Panc1 (cell line): ENCODE data around the gene CCN2. TPM values are rescaled to one million over a fixed set of nuclear protein-coding genes. Genes with fewer than 3 reads are reported as not detected.
"Not testable (repeated sequence)": the region's sequence is repeated elsewhere in the genome, so short reads cannot be mapped to it uniquely, and the experiment has no call there.

Source experiments
- ATAC-seq: fragments of 200-7000 bp; cut with Tn5 transposase; 2 replicates; pipeline ENCODE4 v1.9.1; 2020; ENCODE audit warnings: mild to moderate bottlenecking, moderate library complexity
- BruUV-seq: library from RNA; stranded (reverse); fragments of 400-500 nt; replicated peaks from 2 replicates; lab custom pipeline; 2021; lab: Mats Ljungman, UMichigan
- CTCF ChIA-PET: fragments of 300-600 bp; sonication (Branson Sonifier 250); formaldehyde crosslinking; loops from one replicate; lab custom pipeline; 2022; ENCODE audit warnings: antibody characterized with exemption; lab: Charles Lee
- POLR2A ChIA-PET: fragments of 300-600 bp; sonication (Branson Sonifier 250); formaldehyde crosslinking; loops from one replicate; lab custom pipeline; 2022; ENCODE audit warnings: antibody characterized with exemption; lab: Charles Lee
- DNase-seq: peaks from one replicate; pipeline ENCODE4 v3.0.0-alpha.2; 2010; ENCODE audit warnings: low read depth, low spot score
- H3K27ac ChIP-seq: 2 replicates; pipeline ENCODE4 v1.5.1; 2011; ENCODE audit warnings: mild to moderate bottlenecking, low read length, inconsistent platforms
- H3K27me3 ChIP-seq: fragments of 200-500 bp; sonication (Bioruptor generic); 2 replicates; pipeline ENCODE4 v1.6.0; 2014; ENCODE audit warnings: low read length, inconsistent platforms; ENCODE audit not compliant: control insufficient read depth, insufficient read depth
- H3K36me3 ChIP-seq: fragments of 200-500 bp; sonication (Bioruptor generic); 2 replicates; pipeline ENCODE4 v1.5.1; 2014; ENCODE audit warnings: inconsistent platforms, mild to moderate bottlenecking, low read length, moderate library complexity; ENCODE audit not compliant: control insufficient read depth, insufficient read depth
- H3K4me1 ChIP-seq: 2 replicates; pipeline ENCODE4 v1.5.1; 2011; ENCODE audit warnings: inconsistent platforms, mild to moderate bottlenecking, low read length, moderate library complexity; ENCODE audit not compliant: control insufficient read depth, insufficient read depth
- H3K4me3 ChIP-seq, 2 experiments: 2 replicates each; pipeline ENCODE4 v1.5.1; 2011 to 2012; ENCODE audit warnings: low read depth in 2 of 2, low read length in 2 of 2, mild to moderate bottlenecking in 2 of 2, inconsistent platforms in 1 of 2, moderate library complexity in 1 of 2
- H3K9me3 ChIP-seq: fragments of 200-500 bp; sonication (Bioruptor generic); 2 replicates; pipeline ENCODE4 v1.5.1; 2014; ENCODE audit warnings: low read depth, mild to moderate bottlenecking, inconsistent platforms, low read length, moderate library complexity; ENCODE audit not compliant: control insufficient read depth, insufficient read depth
- POLR2AphosphoS5 ChIP-seq: IDR thresholded peaks from 2 replicates; pipeline ENCODE4 v1.6.1; 2012; ENCODE audit warnings: mild to moderate bottlenecking, low read depth, low read length, moderate library complexity
- SIN3A ChIP-seq: IDR thresholded peaks from 2 replicates; pipeline ENCODE4 v1.6.1; 2012; ENCODE audit warnings: low read depth, mild to moderate bottlenecking, low read length, moderate library complexity, borderline replicate concordance; ENCODE audit not compliant: insufficient read depth
- TCF7L2 ChIP-seq: IDR thresholded peaks from 2 replicates; pipeline ENCODE4 v1.6.1; 2011; ENCODE audit warnings: mild to moderate bottlenecking, low read depth, low read length, inconsistent platforms
- in situ Hi-C: cut with HindIII; loops from 2 replicates; pipeline ENCODE4 v1.10.0; 2016; ENCODE audit warnings: low sequenced_read_pairs, low pct_unique_long_range_greater_than_20kb
- intact Hi-C: fragments of 100-400 bp; cut with micrococcal nuclease; formaldehyde crosslinking; loops from one replicate; pipeline ENCODE4 v1.10.0; 2022; ENCODE audit not compliant: unreplicated experiment
- total RNA-seq: library from RNA; stranded (reverse); gene quantifications from one replicate; pipeline ENCODE4 v1.2.1, GENCODE V29; 2021; ENCODE audit not compliant: unreplicated experiment
- TF ChIP-seq, protein P1 (sequence below): fragments of 450-650 bp; IDR thresholded peaks from 2 replicates; pipeline ENCODE4 v1.5.1; 2017; ENCODE audit warnings: mild to moderate bottlenecking

The CCN2 gene
- total RNA-seq, 1 experiment from 2014 or later = 155 TPM

DNA sequence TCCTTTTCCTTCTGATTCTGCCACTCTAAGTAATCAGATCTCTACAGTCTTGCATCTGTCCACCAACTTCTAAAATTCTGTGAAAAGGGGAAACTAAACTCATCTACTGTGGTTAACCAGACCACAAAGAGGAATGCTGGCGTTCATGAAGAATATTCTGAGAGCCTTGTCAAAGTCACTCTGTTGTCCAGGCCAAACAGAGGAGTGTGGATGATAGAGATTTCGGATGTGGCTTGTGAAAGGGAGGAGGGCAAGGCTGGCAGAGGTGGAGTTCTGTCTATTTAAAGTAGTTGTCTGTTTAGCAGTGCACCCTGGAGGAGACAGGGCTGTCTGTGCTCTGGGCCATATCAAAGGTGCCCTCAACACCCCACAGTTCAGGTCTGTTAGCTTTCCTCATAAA, 33.9 kb downstream of the CCN2 start:
- intact Hi-C loops (loop anchor here (5.0 to 10.0 kb wide), 2 partner anchors 133 to 565 kb away; no protein-coding TSS in a partner anchor), in situ Hi-C loops (no loop called here)
- H3K4me1 ChIP-seq = no peaks in the 10 kb centered on the region
- H3K27ac ChIP-seq = no peak overlapping the region
- DNase-seq (no peak), ATAC-seq (no peak)
- ChIA-PET POLR2A (no interaction called here), CTCF (interaction anchor here (0.6 kb wide), 2 partner anchors 30 to 126 kb away, joined by 3 to 5 read pairs; no protein-coding TSS in a partner anchor)
- no peaks in the 10 kb centered on the region for H3K9me3 ChIP-seq
- peaks cover 4% of the 10 kb centered on the region; the same call in 1 of the 2 replicates for H3K27me3 ChIP-seq
- TF ChIP-seq, protein P1, sequence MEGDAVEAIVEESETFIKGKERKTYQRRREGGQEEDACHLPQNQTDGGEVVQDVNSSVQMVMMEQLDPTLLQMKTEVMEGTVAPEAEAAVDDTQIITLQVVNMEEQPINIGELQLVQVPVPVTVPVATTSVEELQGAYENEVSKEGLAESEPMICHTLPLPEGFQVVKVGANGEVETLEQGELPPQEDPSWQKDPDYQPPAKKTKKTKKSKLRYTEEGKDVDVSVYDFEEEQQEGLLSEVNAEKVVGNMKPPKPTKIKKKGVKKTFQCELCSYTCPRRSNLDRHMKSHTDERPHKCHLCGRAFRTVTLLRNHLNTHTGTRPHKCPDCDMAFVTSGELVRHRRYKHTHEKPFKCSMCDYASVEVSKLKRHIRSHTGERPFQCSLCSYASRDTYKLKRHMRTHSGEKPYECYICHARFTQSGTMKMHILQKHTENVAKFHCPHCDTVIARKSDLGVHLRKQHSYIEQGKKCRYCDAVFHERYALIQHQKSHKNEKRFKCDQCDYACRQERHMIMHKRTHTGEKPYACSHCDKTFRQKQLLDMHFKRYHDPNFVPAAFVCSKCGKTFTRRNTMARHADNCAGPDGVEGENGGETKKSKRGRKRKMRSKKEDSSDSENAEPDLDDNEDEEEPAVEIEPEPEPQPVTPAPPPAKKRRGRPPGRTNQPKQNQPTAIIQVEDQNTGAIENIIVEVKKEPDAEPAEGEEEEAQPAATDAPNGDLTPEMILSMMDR = no peak
- TF ChIP-seq TCF7L2 (no peak), SIN3A (no peak)
- H3K4me3 ChIP-seq = no peak overlapping the region
- H3K36me3 ChIP-seq = no peaks in the 10 kb centered on the region
- no TSS peak for BruUV-seq

DNA sequence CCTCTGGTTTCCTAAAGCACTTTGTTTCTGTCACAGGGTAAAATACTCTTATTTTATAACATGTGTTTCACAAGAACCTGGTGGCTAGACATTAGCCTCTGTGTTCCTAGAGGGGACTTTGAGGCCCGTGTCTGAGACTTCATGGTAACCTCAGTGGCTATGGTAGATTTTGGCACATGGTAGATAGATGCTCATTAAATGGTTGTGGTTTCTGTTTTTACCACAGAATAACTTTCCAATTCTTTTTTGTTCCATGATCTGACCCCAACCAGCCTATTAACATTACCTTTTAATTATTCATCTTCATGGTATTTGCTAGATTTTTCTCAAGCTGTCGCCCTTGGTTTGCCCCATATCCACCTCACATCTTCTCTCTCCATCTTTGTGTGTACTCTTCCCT, 34.3 kb downstream of the CCN2 start:
- DNase-seq = no peak
- H3K9me3 ChIP-seq = no peaks in the 10 kb centered on the region
- no peak for TF ChIP-seq POLR2AphosphoS5
- in situ Hi-C loops = no loop called here
- H3K27me3 ChIP-seq = peaks cover 8% of the 10 kb centered on the region; the same call in 1 of the 2 replicates
- H3K4me1 ChIP-seq = no peaks in the 10 kb centered on the region; the same call in 1 of the 2 replicates
- H3K36me3 ChIP-seq = no peaks in the 10 kb centered on the region
- intact Hi-C loops = loop anchor here (5.0 to 10.0 kb wide), 2 partner anchors 132 to 565 kb away; no protein-coding TSS in a partner anchor
- no peak overlapping the region for H3K4me3 ChIP-seq
- ATAC-seq = no peak
- ChIA-PET POLR2A (no interaction called here), CTCF (no interaction called here)
- no peak overlapping the region for H3K27ac ChIP-seq
- no TSS peak for BruUV-seq

DNA sequence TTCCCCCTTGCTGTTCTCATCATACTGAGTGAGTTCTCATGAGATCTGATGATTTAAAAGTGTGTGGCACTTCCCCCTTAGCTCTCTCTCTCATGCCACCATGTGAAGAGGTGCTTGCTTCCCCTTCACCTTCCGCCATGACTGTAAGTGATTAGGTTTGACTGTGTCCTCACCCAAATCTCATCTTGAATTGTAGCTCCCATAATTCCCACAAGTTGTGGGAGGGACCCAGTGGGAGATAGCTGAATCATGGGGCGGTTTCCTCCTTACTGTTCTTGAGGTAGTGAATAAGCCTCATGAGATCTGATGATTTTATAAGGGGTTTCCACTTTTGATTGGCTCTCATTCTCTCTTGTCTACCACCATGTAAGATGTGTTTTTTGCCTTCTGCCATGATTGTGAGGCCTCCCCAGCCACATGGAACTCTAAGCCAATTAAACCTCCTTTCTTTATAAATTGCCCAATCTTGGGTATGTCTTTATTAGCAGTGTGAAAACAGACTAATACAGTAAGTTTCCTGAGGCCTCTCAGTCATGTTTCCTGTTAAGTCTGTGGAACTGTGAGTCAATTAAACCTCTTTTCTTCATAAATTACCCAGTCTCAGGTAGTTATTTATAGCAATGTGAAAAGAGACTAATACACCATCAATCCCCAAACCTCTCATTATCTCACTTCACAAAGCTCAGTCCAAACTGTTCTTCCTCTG, 34.9 kb downstream of the CCN2 start:
- H3K36me3 ChIP-seq, CTCF ChIA-PET, H3K4me3 ChIP-seq, H3K27ac ChIP-seq, H3K4me1 ChIP-seq, POLR2A ChIA-PET, ATAC-seq, H3K9me3 ChIP-seq, in situ Hi-C loops, BruUV-seq, DNase-seq: not testable (repeated sequence)
- intact Hi-C loops = loop anchor here (5.0 to 10.0 kb wide), 2 partner anchors 131 to 566 kb away; no protein-coding TSS in a partner anchor
- H3K27me3 ChIP-seq = peaks cover 11% of the 10 kb centered on the region; the same call in 1 of the 2 replicates
